GM12878 (cell line): ENCODE data around the gene POR. TPM values are rescaled to one million over a fixed set of nuclear protein-coding genes. Genes with fewer than 3 reads are reported as not detected.

ENCODE experiments used
- DPF2 ChIP-seq: fragments of 450-650 bp; IDR thresholded peaks from 2 replicates; pipeline ENCODE4 v1.6.1; 2017; ENCODE audit warnings: mild to moderate bottlenecking
- ELK1 ChIP-seq: IDR thresholded peaks from 2 replicates; pipeline ENCODE4 v1.6.1; 2012; ENCODE audit warnings: low read depth, low read length, improper control_type of control experiment
- ESRRA ChIP-seq: IDR thresholded peaks from 2 replicates; pipeline ENCODE4 v1.6.1; 2012; ENCODE audit warnings: mild to moderate bottlenecking, low read length, improper control_type of control experiment
- GABPA ChIP-seq: IDR thresholded peaks from 2 replicates; pipeline ENCODE4 v1.6.1; 2014; ENCODE audit warnings: antibody characterized with exemption, low read depth, mild to moderate bottlenecking, inconsistent platforms
- HDAC6 ChIP-seq: fragments of 200-600 bp; sonication (generic); IDR thresholded peaks from one replicate; pipeline ENCODE4 v1.8.0; 2017; ENCODE audit warnings: antibody characterized with exemption; ENCODE audit not compliant: unreplicated experiment
- MLLT1 ChIP-seq: fragments of 450-650 bp; IDR thresholded peaks from 2 replicates; pipeline ENCODE4 v1.6.1; 2016; ENCODE audit warnings: mild to moderate bottlenecking
- NBN ChIP-seq: fragments of 450-650 bp; IDR thresholded peaks from 2 replicates; pipeline ENCODE4 v1.6.1; 2016
- NR2C1 ChIP-seq: fragments of 450-650 bp; IDR thresholded peaks from 2 replicates; pipeline ENCODE4 v1.6.1; 2017; ENCODE audit warnings: antibody characterized with exemption, mild to moderate bottlenecking, moderate library complexity
- PKNOX1 ChIP-seq: fragments of 450-650 bp; IDR thresholded peaks from 2 replicates; pipeline ENCODE4 v1.6.1; 2016; ENCODE audit warnings: mild to moderate bottlenecking
- RFX5 ChIP-seq: IDR thresholded peaks from 2 replicates; pipeline ENCODE4 v1.6.1; 2011; ENCODE audit warnings: low read depth, low read length, improper control_type of control experiment
- SMC3 ChIP-seq: IDR thresholded peaks from 2 replicates; pipeline ENCODE4 v1.6.1; 2011; ENCODE audit warnings: low read length, improper control_type of control experiment, borderline replicate concordance
- SRF ChIP-seq, 2 experiments: IDR thresholded peaks; 2 replicates each; pipeline ENCODE4 v1.6.1; 2011; ENCODE audit warnings: low read depth in 2 of 2, low read length in 2 of 2, mild to moderate bottlenecking in 1 of 2, moderate library complexity in 1 of 2
- SUZ12 ChIP-seq: fragments of 200-600 bp; sonication (generic); IDR thresholded peaks from one replicate; pipeline ENCODE4 v1.6.1; 2018; ENCODE audit warnings: antibody characterized with exemption, mild to moderate bottlenecking; ENCODE audit not compliant: unreplicated experiment
- TAF1 ChIP-seq: IDR thresholded peaks from 2 replicates; pipeline ENCODE4 v1.6.1; 2011; ENCODE audit warnings: mild to moderate bottlenecking, low read depth, low read length, borderline replicate concordance
- TCF12 ChIP-seq: IDR thresholded peaks from 2 replicates; pipeline ENCODE4 v1.6.1; 2011; ENCODE audit warnings: low read depth, mild to moderate bottlenecking, low read length
- YY1 ChIP-seq: IDR thresholded peaks from 2 replicates; pipeline ENCODE4 v1.6.1; 2011; ENCODE audit warnings: low read depth, mild to moderate bottlenecking, low read length
- ZBED1 ChIP-seq: IDR thresholded peaks from 2 replicates; pipeline ENCODE4 v1.6.1; 2016; ENCODE audit warnings: borderline replicate concordance
- ZNF274 ChIP-seq: IDR thresholded peaks from one replicate; pipeline ENCODE4 v1.8.0; 2011; ENCODE audit not compliant: insufficient read length, insufficient read depth
- ZNF384 ChIP-seq: IDR thresholded peaks from 2 replicates; pipeline ENCODE4 v1.6.1; 2012; ENCODE audit warnings: low read depth, mild to moderate bottlenecking, low read length, improper control_type of control experiment, borderline replicate concordance
- ZNF622 ChIP-seq: fragments of 450-650 bp; IDR thresholded peaks from 2 replicates; pipeline ENCODE4 v1.6.1; 2017; ENCODE audit warnings: mild to moderate bottlenecking, inconsistent platforms
- ZZZ3 ChIP-seq: IDR thresholded peaks from 2 replicates; pipeline ENCODE4 v1.6.1; 2011; ENCODE audit warnings: low read depth; ENCODE audit not compliant: control insufficient read depth, insufficient read length
- polyA plus RNA-seq, 11 experiments: library from polyadenylated mRNA; depleted of rRNA in 4 of 11; unstranded in 6 of 11; stranded (reverse) in 5 of 11; fragments of >200 nt; fragmentation: Nextera tagmentation in 4 of 11; fragmentation: Illumina TruSeq in 1 of 11; extraction: Ambion mirVana in 4 of 11; extraction: Trizol in 1 of 11; gene quantifications; 1 replicate in 1 of 11; 2 replicates in 10 of 11; pipeline versions ENCODE4 v1.2.1 to v1.2.3, GENCODE V29; 2011 to 2016; ENCODE audit warnings: inconsistent platforms in 2 of 11, missing spikeins in 2 of 11, low read depth in 1 of 11
- total RNA-seq, 4 experiments: library from RNA; depleted of rRNA in 3 of 4; stranded (reverse); fragments of >200 nt in 3 of 4; fragmentation: Illumina TruSeq in 1 of 4; extraction: Trizol in 1 of 4; gene quantifications; 2 replicates each; pipeline versions ENCODE4 v1.2.1 to v1.2.3, GENCODE V29; 2013 to 2021
- TF ChIP-seq, protein P1 (sequence below): fragments of 150-350 bp; IDR thresholded peaks from 2 replicates; pipeline ENCODE4 v1.6.1; 2014; ENCODE audit warnings: mild to moderate bottlenecking, low read depth, low read length
- TF ChIP-seq, protein P2 (sequence below): fragments of 450-650 bp; IDR thresholded peaks from 2 replicates; pipeline ENCODE4 v1.6.1; 2017; ENCODE audit warnings: borderline replicate concordance

Gene POR
- total and polyA plus RNA-seq, 10 of the 15 experiments (the other 5 are each of a cell fraction or from before 2014, with no cell fraction given), result 2.2 to 75.8 (median 35.9) TPM

- TF ChIP-seq MLLT1, result no peak
- no peak for TF ChIP-seq ZNF622
- no peak for TF ChIP-seq ZZZ3
- TF ChIP-seq TCF12, result no peak
- no peak for TF ChIP-seq RFX5
- TF ChIP-seq ELK1, result no peak; the same call in 1 of the 2 replicates
- TF ChIP-seq GABPA, result no peak
- no peak for TF ChIP-seq DPF2
- TF ChIP-seq NBN, result no peak
- no peak; the same call in 1 of the 2 replicates for TF ChIP-seq TAF1
- no peak for TF ChIP-seq ZNF384
- no peak for TF ChIP-seq SMC3
- TF ChIP-seq, protein P1, sequence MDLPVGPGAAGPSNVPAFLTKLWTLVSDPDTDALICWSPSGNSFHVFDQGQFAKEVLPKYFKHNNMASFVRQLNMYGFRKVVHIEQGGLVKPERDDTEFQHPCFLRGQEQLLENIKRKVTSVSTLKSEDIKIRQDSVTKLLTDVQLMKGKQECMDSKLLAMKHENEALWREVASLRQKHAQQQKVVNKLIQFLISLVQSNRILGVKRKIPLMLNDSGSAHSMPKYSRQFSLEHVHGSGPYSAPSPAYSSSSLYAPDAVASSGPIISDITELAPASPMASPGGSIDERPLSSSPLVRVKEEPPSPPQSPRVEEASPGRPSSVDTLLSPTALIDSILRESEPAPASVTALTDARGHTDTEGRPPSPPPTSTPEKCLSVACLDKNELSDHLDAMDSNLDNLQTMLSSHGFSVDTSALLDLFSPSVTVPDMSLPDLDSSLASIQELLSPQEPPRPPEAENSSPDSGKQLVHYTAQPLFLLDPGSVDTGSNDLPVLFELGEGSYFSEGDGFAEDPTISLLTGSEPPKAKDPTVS, result no peak
- peak; percentile 20; the same call in 1 of the 2 replicates for TF ChIP-seq YY1
- TF ChIP-seq ESRRA, result no peak
- no peak for TF ChIP-seq SRF (IDR thresholded peaks at IDR 0.05; ENCODE audit: low read depth in 2 of 2, low read length in 2 of 2)
- TF ChIP-seq ZBED1, result no peak
- TF ChIP-seq PKNOX1, result 0 out of 2 replicates have a peak, but pooled peaks have one; percentile 7
- no peak for TF ChIP-seq SUZ12
- no peak for TF ChIP-seq HDAC6
- peak; percentile 77 for TF ChIP-seq NR2C1
- TF ChIP-seq, protein P2, sequence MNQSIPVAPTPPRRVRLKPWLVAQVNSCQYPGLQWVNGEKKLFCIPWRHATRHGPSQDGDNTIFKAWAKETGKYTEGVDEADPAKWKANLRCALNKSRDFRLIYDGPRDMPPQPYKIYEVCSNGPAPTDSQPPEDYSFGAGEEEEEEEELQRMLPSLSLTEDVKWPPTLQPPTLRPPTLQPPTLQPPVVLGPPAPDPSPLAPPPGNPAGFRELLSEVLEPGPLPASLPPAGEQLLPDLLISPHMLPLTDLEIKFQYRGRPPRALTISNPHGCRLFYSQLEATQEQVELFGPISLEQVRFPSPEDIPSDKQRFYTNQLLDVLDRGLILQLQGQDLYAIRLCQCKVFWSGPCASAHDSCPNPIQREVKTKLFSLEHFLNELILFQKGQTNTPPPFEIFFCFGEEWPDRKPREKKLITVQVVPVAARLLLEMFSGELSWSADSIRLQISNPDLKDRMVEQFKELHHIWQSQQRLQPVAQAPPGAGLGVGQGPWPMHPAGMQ, result no peak
- TF ChIP-seq ZNF274, result no peak
Measured at GRCh38 chr7:75994388-75995051, 79.6 kb downstream of the POR start, which contains the start of gene TMEM120A (continued).
